ENCODE data around the gene PRKAG1. TPM values are rescaled to one million over a fixed set of nuclear protein-coding genes. Genes with fewer than 3 reads are reported as not detected.

PRKAG1 gene
- total and polyA plus RNA-seq, 7 experiments from 2014 or later, result 34.0 to 74.4 (median 49.6) TPM

- intact Hi-C loops (cut with micrococcal nuclease), result no loop called here
- CTCF ChIA-PET, result no interaction called here
- no peak overlapping the region for H3K27ac ChIP-seq (ENCODE audit: low read depth, low read length)
- peaks cover 0 to 6% of the 10 kb centered on the region in 2 donors for H3K4me1 ChIP-seq (ENCODE audit: control insufficient read depth in 2 of 2, insufficient read depth in 2 of 2, low read length in 2 of 2)
- H3K27me3 ChIP-seq (ENCODE audit: control insufficient read depth in 2 of 2, insufficient read depth in 2 of 2, low read length in 2 of 2), result no peaks in the 10 kb centered on the region
- peaks cover 0 to 9% (median 4%) of the 10 kb centered on the region in 7 donors for H3K4me1 Mint-ChIP-seq
- H3K9me3 Mint-ChIP-seq, result no peaks in the 10 kb centered on the region
- peaks cover 40 to 94% (median 43%) of the 10 kb centered on the region in 3 experiments for H3K36me3 ChIP-seq (ENCODE audit: control insufficient read depth in 2 of 3, insufficient read depth in 3 of 3, low read length in 3 of 3)
- POLR2A ChIA-PET, result no interaction called here
- no peaks in the 10 kb centered on the region for H3K9me3 ChIP-seq (ENCODE audit: control insufficient read depth in 2 of 3, low read length in 3 of 3)
- H3K4me3 ChIP-seq (ENCODE audit: low read length), result no peak overlapping the region
- peaks cover 1 to 39% (median 16%) of the 10 kb centered on the region in 5 donors for H3K36me3 Mint-ChIP-seq
- no peak overlapping the region for H3K4me3 Mint-ChIP-seq
- H3K27ac Mint-ChIP-seq, result peak overlapping the region in 1 of 9 donors; percentile 86
- ATAC-seq (no peak), DNase-seq (no peak)
- H3K27me3 Mint-ChIP-seq, result no peaks in the 10 kb centered on the region
These were observed 21.1 kb upstream of the PRKAG1 start for GRCh38 chr12:49039421-49040363.

DNA sequence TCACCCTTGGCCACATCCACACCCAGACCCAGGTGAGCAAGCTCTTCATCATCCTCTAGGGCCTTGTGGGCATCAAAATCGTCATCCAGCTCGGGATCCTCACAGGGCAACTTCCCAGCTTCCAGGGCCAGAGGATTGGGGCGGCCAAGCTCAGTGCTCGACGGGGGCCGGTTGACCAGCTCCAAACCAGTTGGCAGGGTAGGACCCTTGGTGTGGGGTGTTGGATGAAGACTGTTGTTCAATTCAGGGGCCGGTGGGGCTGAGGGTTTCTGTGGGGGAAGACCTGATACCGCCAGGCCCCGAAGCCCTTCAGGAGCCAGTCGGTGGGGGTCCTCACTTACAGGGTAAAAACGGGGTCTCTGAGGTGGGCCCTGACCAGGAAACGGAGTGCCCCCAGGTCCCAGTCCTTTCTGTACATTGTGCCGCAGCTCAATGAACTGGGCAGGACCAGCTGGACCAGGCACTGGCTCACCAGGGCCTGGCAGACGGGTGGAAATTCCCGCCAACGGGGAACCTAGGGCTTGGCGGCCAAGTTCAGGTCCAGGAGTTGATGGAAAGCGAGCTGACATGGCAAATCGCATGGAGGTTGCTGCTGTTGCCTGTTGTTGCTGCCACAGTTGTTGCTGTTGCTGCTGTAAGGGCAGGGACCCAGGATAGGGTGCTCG, 19.8 kb upstream of the PRKAG1 start:
- Mint-ChIP-seq H3K4me3 (no peak overlapping the region), H3K27me3 (no peaks in the 10 kb centered on the region), H3K27ac (peak overlapping the region in 1 of 9 donors; percentile 47), H3K9me3 (no peaks in the 10 kb centered on the region), H3K4me1 (peaks cover 0 to 3% (median 0%) of the 10 kb centered on the region in 7 donors), H3K36me3 (peaks cover 0 to 32% (median 12%) of the 10 kb centered on the region in 5 donors)
- intact Hi-C loops (cut with micrococcal nuclease), result no loop called here
- ChIA-PET CTCF (no interaction called here), POLR2A (no interaction called here)
- H3K4me3 ChIP-seq (ENCODE audit: low read length), result no peak overlapping the region
- ATAC-seq (no peak), DNase-seq (no peak)
- peaks cover 33 to 94% (median 37%) of the 10 kb centered on the region in 3 experiments for H3K36me3 ChIP-seq (ENCODE audit: control insufficient read depth in 2 of 3, insufficient read depth in 3 of 3, low read length in 3 of 3)
- H3K9me3 ChIP-seq (ENCODE audit: control insufficient read depth in 2 of 3, low read length in 3 of 3), result no peaks in the 10 kb centered on the region
- H3K4me1 ChIP-seq (ENCODE audit: control insufficient read depth in 2 of 2, insufficient read depth in 2 of 2, low read length in 2 of 2), result no peaks in the 10 kb centered on the region
- H3K27me3 ChIP-seq (ENCODE audit: control insufficient read depth in 2 of 2, insufficient read depth in 2 of 2, low read length in 2 of 2), result no peaks in the 10 kb centered on the region
- H3K27ac ChIP-seq (ENCODE audit: low read depth, low read length), result no peak overlapping the region

- Mint-ChIP-seq H3K27ac (peak overlapping the region in 1 of 9 donors; percentile 2), H3K9me3 (no peaks in the 10 kb centered on the region), H3K4me1 (peaks cover 0 to 3% (median 0%) of the 10 kb centered on the region in 7 donors), H3K27me3 (no peaks in the 10 kb centered on the region), H3K36me3 (peaks cover 0 to 27% (median 9%) of the 10 kb centered on the region in 5 donors), H3K4me3 (no peak overlapping the region)
- ATAC-seq, result no peak
- H3K4me3 ChIP-seq (ENCODE audit: low read length), result no peak overlapping the region
- no peaks in the 10 kb centered on the region for H3K9me3 ChIP-seq (ENCODE audit: control insufficient read depth in 2 of 3, low read length in 3 of 3)
- DNase-seq, result no peak
- H3K4me1 ChIP-seq (ENCODE audit: control insufficient read depth in 2 of 2, insufficient read depth in 2 of 2, low read length in 2 of 2), result no peaks in the 10 kb centered on the region
- H3K36me3 ChIP-seq (ENCODE audit: control insufficient read depth in 2 of 3, insufficient read depth in 3 of 3, low read length in 3 of 3), result peaks cover 27 to 94% (median 33%) of the 10 kb centered on the region in 3 experiments
- intact Hi-C loops (cut with micrococcal nuclease), result no loop called here
- ChIA-PET CTCF (interaction anchor here (0.9 kb wide), 1 partner anchor 134 kb away, joined by 3 read pairs; a partner anchor contains a TSS), POLR2A (no interaction called here)
- no peak overlapping the region for H3K27ac ChIP-seq (ENCODE audit: low read depth, low read length)
- H3K27me3 ChIP-seq (ENCODE audit: control insufficient read depth in 2 of 2, insufficient read depth in 2 of 2, low read length in 2 of 2), result no peaks in the 10 kb centered on the region
These were observed 19.3 kb upstream of the PRKAG1 start for GRCh38 chr12:49037947-49038237.

GRCh38 chr12:49037111-49037946, 18.8 kb upstream of the PRKAG1 start:
- intact Hi-C loops (cut with micrococcal nuclease), result no loop called here
- peak overlapping the region in 2 of 9 donors; percentile 22 to 53 for H3K27ac Mint-ChIP-seq
- H3K4me3 Mint-ChIP-seq, result no peak overlapping the region
- DNase-seq (no peak), ATAC-seq (no peak)
- ChIA-PET POLR2A (interaction anchor here (0.5 to 1.1 kb wide), 3 partner anchors 9 to 1366 kb away, joined by 3 to 4 read pairs (median 3); no protein-coding TSS in a partner anchor), CTCF (interaction anchor here (0.7 to 0.9 kb wide), 2 partner anchors 13 to 133 kb away, joined by 3 read pairs; a partner anchor contains a TSS)
- H3K27ac ChIP-seq (ENCODE audit: low read depth, low read length), result no peak overlapping the region
- H3K9me3 Mint-ChIP-seq, result no peaks in the 10 kb centered on the region
- peaks cover 0 to 4% (median 0%) of the 10 kb centered on the region in 7 donors for H3K4me1 Mint-ChIP-seq
- H3K4me3 ChIP-seq (ENCODE audit: low read length), result no peak overlapping the region
- H3K27me3 ChIP-seq (ENCODE audit: control insufficient read depth in 2 of 2, insufficient read depth in 2 of 2, low read length in 2 of 2), result no peaks in the 10 kb centered on the region
- H3K9me3 ChIP-seq (ENCODE audit: control insufficient read depth in 2 of 3, low read length in 3 of 3), result no peaks in the 10 kb centered on the region
- H3K36me3 ChIP-seq (ENCODE audit: control insufficient read depth in 2 of 3, insufficient read depth in 3 of 3, low read length in 3 of 3), result peaks cover 22 to 94% (median 31%) of the 10 kb centered on the region in 3 experiments
- no peaks in the 10 kb centered on the region for H3K4me1 ChIP-seq (ENCODE audit: control insufficient read depth in 2 of 2, insufficient read depth in 2 of 2, low read length in 2 of 2)
- H3K27me3 Mint-ChIP-seq, result no peaks in the 10 kb centered on the region
- peaks cover 0 to 26% (median 9%) of the 10 kb centered on the region in 5 donors for H3K36me3 Mint-ChIP-seq

GRCh38 chr12:49036029-49036428, 17.5 kb upstream of the PRKAG1 start:
- Histone ChIP-seq H3K4me1 (ENCODE audit: control insufficient read depth in 2 of 2, insufficient read depth in 2 of 2, low read length in 2 of 2) (no peaks in the 10 kb centered on the region), H3K27me3 (ENCODE audit: control insufficient read depth in 2 of 2, insufficient read depth in 2 of 2, low read length in 2 of 2) (no peaks in the 10 kb centered on the region), H3K27ac (ENCODE audit: low read depth, low read length) (no peak overlapping the region), H3K9me3 (ENCODE audit: control insufficient read depth in 2 of 3, low read length in 3 of 3) (no peaks in the 10 kb centered on the region), H3K36me3 (ENCODE audit: control insufficient read depth in 2 of 3, insufficient read depth in 3 of 3, low read length in 3 of 3) (peaks cover 11 to 93% (median 27%) of the 10 kb centered on the region in 3 experiments), H3K4me3 (ENCODE audit: low read length) (no peak overlapping the region)
- Mint-ChIP-seq H3K27me3 (no peaks in the 10 kb centered on the region), H3K4me1 (peaks cover 0 to 4% (median 0%) of the 10 kb centered on the region in 7 donors), H3K27ac (peak overlapping the region in 4 of 9 donors; percentile 5 to 59 (median 39)), H3K9me3 (no peaks in the 10 kb centered on the region), H3K36me3 (peaks cover 0 to 18% (median 9%) of the 10 kb centered on the region in 5 donors), H3K4me3 (no peak overlapping the region)
- ChIA-PET POLR2A (no interaction called here), CTCF (interaction anchor here (0.6 kb wide), 1 partner anchor 60 kb away, joined by 3 read pairs; no protein-coding TSS in a partner anchor)
- DNase-seq, result no peak
- intact Hi-C loops (cut with micrococcal nuclease), result no loop called here
- no peak for ATAC-seq

DNA sequence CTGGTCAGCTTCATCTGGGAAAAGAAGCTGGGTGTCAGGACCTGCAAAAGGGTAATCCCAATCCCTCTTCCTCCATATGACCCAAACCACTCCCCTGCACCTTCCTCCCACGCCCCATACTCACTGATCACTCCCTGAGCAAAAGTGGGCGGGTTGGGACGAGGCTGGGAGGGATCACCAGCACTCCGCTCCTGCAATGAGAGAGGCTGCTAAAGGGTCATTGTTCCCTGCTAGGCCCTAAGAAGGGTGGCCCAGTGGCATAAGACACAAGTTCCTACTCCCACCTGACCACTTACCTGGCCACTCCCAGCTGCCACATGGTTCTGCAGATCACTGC, 15.7 kb upstream of the PRKAG1 start:
- DNase-seq (no peak), ATAC-seq (no peak)
- no peaks in the 10 kb centered on the region for H3K9me3 Mint-ChIP-seq
- Histone ChIP-seq H3K9me3 (ENCODE audit: control insufficient read depth in 2 of 3, low read length in 3 of 3) (no peaks in the 10 kb centered on the region), H3K27me3 (ENCODE audit: control insufficient read depth in 2 of 2, insufficient read depth in 2 of 2, low read length in 2 of 2) (no peaks in the 10 kb centered on the region), H3K36me3 (ENCODE audit: control insufficient read depth in 2 of 3, insufficient read depth in 3 of 3, low read length in 3 of 3) (peaks cover 5 to 79% (median 24%) of the 10 kb centered on the region in 3 experiments), H3K27ac (ENCODE audit: low read depth, low read length) (no peak overlapping the region), H3K4me3 (ENCODE audit: low read length) (no peak overlapping the region), H3K4me1 (ENCODE audit: control insufficient read depth in 2 of 2, insufficient read depth in 2 of 2, low read length in 2 of 2) (no peaks in the 10 kb centered on the region)
- intact Hi-C loops (cut with micrococcal nuclease), result no loop called here
- H3K27me3 Mint-ChIP-seq, result no peaks in the 10 kb centered on the region
- no peak overlapping the region for H3K4me3 Mint-ChIP-seq
- H3K4me1 Mint-ChIP-seq, result peaks cover 0 to 8% (median 0%) of the 10 kb centered on the region in 7 donors
- H3K27ac Mint-ChIP-seq, result peak overlapping the region in 3 of 9 donors; percentile 12 to 67 (median 51)
- CTCF ChIA-PET, result interaction anchor here (1.1 kb wide), 1 partner anchor 9 kb away, joined by 4 read pairs; no protein-coding TSS in a partner anchor
- H3K36me3 Mint-ChIP-seq, result peaks cover 0 to 18% (median 9%) of the 10 kb centered on the region in 5 donors
- POLR2A ChIA-PET, result no interaction called here
